Activated T-cell treated with anti-CD3 and anti-CD28 coated beads, Interleukin-2, amount 50 U/mL, for 24 hours (primary cell): ENCODE data around the gene TNS4.

Source experiments
- DNase-seq: peaks from one replicate; pipeline ENCODE4 v3.0.0-alpha.2; 2020
- H3K27ac Mint-ChIP-seq: 2 replicates; pipeline ENCODE4 v1.8.0; 2020; ENCODE audit warnings: mild to moderate bottlenecking, mixed read lengths
- H3K27me3 Mint-ChIP-seq: 2 replicates; pipeline ENCODE4 v1.8.0; 2020; ENCODE audit warnings: mixed read lengths
- H3K36me3 Mint-ChIP-seq: 2 replicates; pipeline ENCODE4 v1.8.0; 2020; ENCODE audit warnings: low read depth, mixed read lengths
- H3K4me1 Mint-ChIP-seq: 2 replicates; pipeline ENCODE4 v1.8.0; 2020; ENCODE audit warnings: low read depth, mixed read lengths
- H3K4me3 Mint-ChIP-seq: 2 replicates; pipeline ENCODE4 v1.8.0; 2020; ENCODE audit warnings: mild to moderate bottlenecking, moderate library complexity, mixed read lengths
- H3K9me3 Mint-ChIP-seq: 2 replicates; pipeline ENCODE4 v1.8.0; 2020; ENCODE audit warnings: mixed read lengths

The TNS4 gene

GRCh38 chr17:40482722-40483121 is 18.7 kb downstream of the TNS4 start:
- Mint-ChIP-seq H3K9me3 (no peaks in the 10 kb centered on the region), H3K4me3 (no peak overlapping the region)

GRCh38 chr17:40481106-40481505 is 20.3 kb downstream of the TNS4 start:
- peak overlapping the region; percentile 73 for H3K4me3 Mint-ChIP-seq
- no peaks in the 10 kb centered on the region for H3K36me3 Mint-ChIP-seq
- H3K27me3 Mint-ChIP-seq, result no peaks in the 10 kb centered on the region
- H3K9me3 Mint-ChIP-seq, result no peaks in the 10 kb centered on the region
- no peak for DNase-seq
- peak overlapping the region; percentile 98 for H3K27ac Mint-ChIP-seq
- peaks cover 75% of the 10 kb centered on the region for H3K4me1 Mint-ChIP-seq

More at GRCh38 chr17:40482722-40483121, 18.7 kb downstream of the TNS4 start:
- Mint-ChIP-seq H3K27ac (no peak overlapping the region), H3K27me3 (no peaks in the 10 kb centered on the region), H3K4me1 (peaks cover 81% of the 10 kb centered on the region), H3K36me3 (no peaks in the 10 kb centered on the region)
- DNase-seq, result no peak

- Mint-ChIP-seq H3K36me3 (no peaks in the 10 kb centered on the region), H3K4me1 (peaks cover 69% of the 10 kb centered on the region), H3K27ac (peak overlapping the region; percentile 98), H3K27me3 (no peaks in the 10 kb centered on the region), H3K4me3 (peak overlapping the region; percentile 73), H3K9me3 (no peaks in the 10 kb centered on the region)
- DNase-seq, result peak; percentile 90
Measured at GRCh38 chr17:40480501-40481003, 20.9 kb downstream of the TNS4 start.

- H3K27ac Mint-ChIP-seq, result peak overlapping the region; percentile 98
- no peaks in the 10 kb centered on the region for H3K27me3 Mint-ChIP-seq
- H3K4me3 Mint-ChIP-seq, result peak overlapping the region; percentile 73
- no peaks in the 10 kb centered on the region for H3K36me3 Mint-ChIP-seq
- DNase-seq, result no peak
- no peaks in the 10 kb centered on the region for H3K9me3 Mint-ChIP-seq
- peaks cover 63% of the 10 kb centered on the region for H3K4me1 Mint-ChIP-seq
Measured at GRCh38 chr17:40479754-40480480, 21.5 kb downstream of the TNS4 start.

GRCh38 chr17:40478486-40478885 is 22.9 kb downstream of the TNS4 start:
- no peak for DNase-seq
- no peak overlapping the region for H3K4me3 Mint-ChIP-seq
- no peak overlapping the region for H3K27ac Mint-ChIP-seq
- H3K9me3 Mint-ChIP-seq, result no peaks in the 10 kb centered on the region
- no peaks in the 10 kb centered on the region for H3K36me3 Mint-ChIP-seq
- H3K27me3 Mint-ChIP-seq, result no peaks in the 10 kb centered on the region
- peaks cover 51% of the 10 kb centered on the region for H3K4me1 Mint-ChIP-seq

GRCh38 chr17:40477796-40478195 is 23.6 kb downstream of the TNS4 start:
- Mint-ChIP-seq H3K9me3 (no peaks in the 10 kb centered on the region), H3K36me3 (no peaks in the 10 kb centered on the region), H3K27ac (no peak overlapping the region), H3K4me1 (peaks cover 47% of the 10 kb centered on the region), H3K27me3 (no peaks in the 10 kb centered on the region), H3K4me3 (no peak overlapping the region)
- no peak for DNase-seq

- H3K36me3 Mint-ChIP-seq, result no peaks in the 10 kb centered on the region
- H3K9me3 Mint-ChIP-seq, result no peaks in the 10 kb centered on the region
- H3K4me3 Mint-ChIP-seq, result no peak overlapping the region
- no peak overlapping the region for H3K27ac Mint-ChIP-seq
- DNase-seq, result no peak
- H3K4me1 Mint-ChIP-seq, result peaks cover 25% of the 10 kb centered on the region
- H3K27me3 Mint-ChIP-seq, result no peaks in the 10 kb centered on the region
Measured at GRCh38 chr17:40475234-40475908, 26.1 kb downstream of the TNS4 start.

GRCh38 chr17:40474419-40475002 is 26.9 kb downstream of the TNS4 start:
- peak overlapping the region; percentile 19 for H3K27ac Mint-ChIP-seq
- H3K27me3 Mint-ChIP-seq, result no peaks in the 10 kb centered on the region
- H3K9me3 Mint-ChIP-seq, result no peaks in the 10 kb centered on the region
- H3K36me3 Mint-ChIP-seq, result no peaks in the 10 kb centered on the region
- peaks cover 17% of the 10 kb centered on the region for H3K4me1 Mint-ChIP-seq
- no peak for DNase-seq
- no peak overlapping the region for H3K4me3 Mint-ChIP-seq

GRCh38 chr17:40473573-40474365 is 27.7 kb downstream of the TNS4 start:
- H3K4me1 Mint-ChIP-seq, result peaks cover 11% of the 10 kb centered on the region
- no peaks in the 10 kb centered on the region for H3K9me3 Mint-ChIP-seq
- no peak overlapping the region for H3K4me3 Mint-ChIP-seq
- H3K27me3 Mint-ChIP-seq, result no peaks in the 10 kb centered on the region
- DNase-seq, result no peak
- H3K36me3 Mint-ChIP-seq, result no peaks in the 10 kb centered on the region
- H3K27ac Mint-ChIP-seq, result no peak overlapping the region

- DNase-seq, result no peak
- no peak overlapping the region for H3K4me3 Mint-ChIP-seq
- H3K36me3 Mint-ChIP-seq, result no peaks in the 10 kb centered on the region
- H3K27ac Mint-ChIP-seq, result no peak overlapping the region
- no peaks in the 10 kb centered on the region for H3K9me3 Mint-ChIP-seq
- H3K4me1 Mint-ChIP-seq, result peaks cover 7% of the 10 kb centered on the region
- H3K27me3 Mint-ChIP-seq, result no peaks in the 10 kb centered on the region
Measured at GRCh38 chr17:40472733-40473452, 28.5 kb downstream of the TNS4 start.

GRCh38 chr17:40471846-40472732 is 29.3 kb downstream of the TNS4 start:
- no peak overlapping the region for H3K27ac Mint-ChIP-seq
- H3K4me3 Mint-ChIP-seq, result no peak overlapping the region
- no peaks in the 10 kb centered on the region for H3K9me3 Mint-ChIP-seq
- DNase-seq, result no peak
- H3K4me1 Mint-ChIP-seq, result peaks cover 5% of the 10 kb centered on the region
- H3K27me3 Mint-ChIP-seq, result no peaks in the 10 kb centered on the region
- H3K36me3 Mint-ChIP-seq, result no peaks in the 10 kb centered on the region

- Mint-ChIP-seq H3K27me3 (no peaks in the 10 kb centered on the region), H3K9me3 (no peaks in the 10 kb centered on the region), H3K36me3 (no peaks in the 10 kb centered on the region), H3K4me3 (no peak overlapping the region), H3K4me1 (no peaks in the 10 kb centered on the region), H3K27ac (no peak overlapping the region)
- DNase-seq, result no peak
Measured at GRCh38 chr17:40470932-40471828, 30.2 kb downstream of the TNS4 start.
